Panc1 (cell line): Measurements from ENCODE around the gene MRPS2. TPM values are rescaled to one million over a fixed set of nuclear protein-coding genes. Genes with fewer than 3 reads are reported as not detected.
"Not testable (repeated sequence)": the region's sequence is repeated elsewhere in the genome, so short reads cannot be mapped to it uniquely, and the experiment has no call there.

Source experiments
- ATAC-seq: fragments of 200-7000 bp; cut with Tn5 transposase; 2 replicates; pipeline ENCODE4 v1.9.1; 2020; ENCODE audit warnings: mild to moderate bottlenecking, moderate library complexity
- BruUV-seq: library from RNA; stranded (reverse); fragments of 400-500 nt; replicated peaks from 2 replicates; lab custom pipeline; 2021; lab: Mats Ljungman, UMichigan
- CTCF ChIA-PET: fragments of 300-600 bp; sonication (Branson Sonifier 250); formaldehyde crosslinking; loops from one replicate; lab custom pipeline; 2022; ENCODE audit warnings: antibody characterized with exemption; lab: Charles Lee
- POLR2A ChIA-PET: fragments of 300-600 bp; sonication (Branson Sonifier 250); formaldehyde crosslinking; loops from one replicate; lab custom pipeline; 2022; ENCODE audit warnings: antibody characterized with exemption; lab: Charles Lee
- DNase-seq: peaks from one replicate; pipeline ENCODE4 v3.0.0-alpha.2; 2010; ENCODE audit warnings: low read depth, low spot score
- H3K27ac ChIP-seq: 2 replicates; pipeline ENCODE4 v1.5.1; 2011; ENCODE audit warnings: mild to moderate bottlenecking, low read length, inconsistent platforms
- H3K27me3 ChIP-seq: fragments of 200-500 bp; sonication (Bioruptor generic); 2 replicates; pipeline ENCODE4 v1.6.0; 2014; ENCODE audit warnings: low read length, inconsistent platforms; ENCODE audit not compliant: control insufficient read depth, insufficient read depth
- H3K36me3 ChIP-seq: fragments of 200-500 bp; sonication (Bioruptor generic); 2 replicates; pipeline ENCODE4 v1.5.1; 2014; ENCODE audit warnings: inconsistent platforms, mild to moderate bottlenecking, low read length, moderate library complexity; ENCODE audit not compliant: control insufficient read depth, insufficient read depth
- H3K4me1 ChIP-seq: 2 replicates; pipeline ENCODE4 v1.5.1; 2011; ENCODE audit warnings: inconsistent platforms, mild to moderate bottlenecking, low read length, moderate library complexity; ENCODE audit not compliant: control insufficient read depth, insufficient read depth
- H3K4me3 ChIP-seq, 2 experiments: 2 replicates each; pipeline ENCODE4 v1.5.1; 2011 to 2012; ENCODE audit warnings: low read depth in 2 of 2, low read length in 2 of 2, mild to moderate bottlenecking in 2 of 2, inconsistent platforms in 1 of 2, moderate library complexity in 1 of 2
- H3K9me3 ChIP-seq: fragments of 200-500 bp; sonication (Bioruptor generic); 2 replicates; pipeline ENCODE4 v1.5.1; 2014; ENCODE audit warnings: low read depth, mild to moderate bottlenecking, inconsistent platforms, low read length, moderate library complexity; ENCODE audit not compliant: control insufficient read depth, insufficient read depth
- CTCF ChIP-seq: fragments of 450-650 bp; IDR thresholded peaks from 2 replicates; pipeline ENCODE4 v1.5.1; 2017; ENCODE audit warnings: mild to moderate bottlenecking
- POLR2AphosphoS5 ChIP-seq: IDR thresholded peaks from 2 replicates; pipeline ENCODE4 v1.6.1; 2012; ENCODE audit warnings: mild to moderate bottlenecking, low read depth, low read length, moderate library complexity
- REST ChIP-seq, 2 experiments: IDR thresholded peaks; 2 replicates each; pipeline ENCODE4 v1.6.1; 2011 to 2012; ENCODE audit warnings: low read depth in 2 of 2, control low read depth in 1 of 2, low read length in 1 of 2, mild to moderate bottlenecking in 1 of 2, moderate library complexity in 1 of 2; ENCODE audit not compliant: insufficient read depth in 1 of 2
- SIN3A ChIP-seq: IDR thresholded peaks from 2 replicates; pipeline ENCODE4 v1.6.1; 2012; ENCODE audit warnings: low read depth, mild to moderate bottlenecking, low read length, moderate library complexity, borderline replicate concordance; ENCODE audit not compliant: insufficient read depth
- TCF7L2 ChIP-seq: IDR thresholded peaks from 2 replicates; pipeline ENCODE4 v1.6.1; 2011; ENCODE audit warnings: mild to moderate bottlenecking, low read depth, low read length, inconsistent platforms
- in situ Hi-C: cut with HindIII; loops from 2 replicates; pipeline ENCODE4 v1.10.0; 2016; ENCODE audit warnings: low sequenced_read_pairs, low pct_unique_long_range_greater_than_20kb
- intact Hi-C: fragments of 100-400 bp; cut with micrococcal nuclease; formaldehyde crosslinking; loops from one replicate; pipeline ENCODE4 v1.10.0; 2022; ENCODE audit not compliant: unreplicated experiment
- total RNA-seq: library from RNA; stranded (reverse); gene quantifications from one replicate; pipeline ENCODE4 v1.2.1, GENCODE V29; 2021; ENCODE audit not compliant: unreplicated experiment

MRPS2 gene
- total RNA-seq, 1 experiment from 2014 or later = 33.5 TPM

DNA sequence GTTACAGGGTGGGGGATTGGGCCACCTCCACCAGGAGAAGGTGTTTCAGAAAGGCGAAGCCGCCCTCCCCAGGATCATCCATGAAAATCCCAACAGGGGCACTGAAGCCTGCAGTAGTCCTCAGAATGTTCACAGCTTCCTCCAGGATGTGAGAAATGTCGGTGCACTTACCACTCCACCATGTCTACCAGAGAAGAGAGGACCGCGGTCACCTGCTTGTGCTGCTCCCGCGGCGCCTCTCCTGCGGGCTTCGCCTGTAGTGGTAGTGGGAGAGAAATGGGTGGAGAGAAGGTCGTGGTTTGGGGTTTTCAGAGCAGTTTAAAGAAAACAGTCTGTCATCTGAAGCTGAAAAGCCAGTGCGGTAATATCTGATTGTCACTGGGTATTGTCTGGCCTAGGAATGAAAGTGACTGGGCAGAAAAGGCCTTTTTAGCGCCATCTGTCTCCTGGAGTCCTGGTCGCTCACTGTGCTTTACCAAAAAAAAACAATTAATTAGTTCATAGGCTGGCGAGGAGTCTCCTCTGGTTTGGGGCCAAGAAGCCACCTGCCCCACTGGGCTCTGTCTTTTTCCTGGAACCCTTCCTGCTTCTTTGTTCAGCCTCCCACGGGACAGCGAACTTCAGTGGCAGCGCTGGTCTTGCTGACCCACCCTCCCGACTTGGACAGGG is 43.9 kb upstream of the MRPS2 start:
- CTCF ChIA-PET = no interaction called here
- H3K27ac ChIP-seq = no peak overlapping the region

GRCh38 chr9:135458478-135458877 is 42.0 kb upstream of the MRPS2 start:
- BruUV-seq, H3K4me1 ChIP-seq, H3K9me3 ChIP-seq, H3K4me3 ChIP-seq, H3K27me3 ChIP-seq, H3K36me3 ChIP-seq, in situ Hi-C loops, CTCF ChIA-PET, DNase-seq, ATAC-seq, H3K27ac ChIP-seq, POLR2A ChIA-PET, intact Hi-C loops: not testable (repeated sequence)

More for the DNA sequence above, 43.9 kb upstream of the MRPS2 start:
- in situ Hi-C loops = no loop called here
- DNase-seq = no peak
- BruUV-seq = no TSS peak
- Histone ChIP-seq H3K4me3 (no peak overlapping the region), H3K27me3 (peaks cover 3% of the 10 kb centered on the region; the same call in 1 of the 2 replicates), H3K4me1 (no peaks in the 10 kb centered on the region), H3K36me3 (no peaks in the 10 kb centered on the region), H3K9me3 (no peaks in the 10 kb centered on the region)
- TF ChIP-seq TCF7L2 = no peak
- no peak for TF ChIP-seq SIN3A
- no peak for TF ChIP-seq CTCF
- no peak for TF ChIP-seq REST (IDR thresholded peaks at IDR 0.05; ENCODE audit: insufficient read depth in 1 of 2, low read depth in 2 of 2, low read length in 1 of 2)
- TF ChIP-seq POLR2AphosphoS5 = no peak
- POLR2A ChIA-PET = no interaction called here
- intact Hi-C loops = no loop called here
- ATAC-seq = no peak

DNA sequence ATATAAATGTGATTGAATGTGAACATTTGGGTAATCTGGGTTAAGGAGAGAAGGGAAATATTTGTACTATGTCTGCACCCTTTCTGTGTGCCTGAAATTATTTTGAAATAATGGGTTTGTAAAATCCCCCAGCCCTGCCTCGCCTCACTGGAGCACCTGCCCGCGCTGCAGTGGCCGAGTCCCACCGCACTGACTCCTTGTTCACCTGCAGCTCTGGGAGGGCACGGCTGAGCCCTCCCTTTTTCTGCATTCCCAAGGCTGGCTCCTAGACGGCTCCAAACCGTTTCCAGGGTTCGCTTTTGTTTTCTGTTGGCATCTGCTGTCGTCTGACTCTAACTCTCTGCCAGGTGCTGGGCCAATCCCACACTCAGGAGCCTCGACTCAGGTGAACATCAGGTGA is 38.5 kb upstream of the MRPS2 start:
- ChIA-PET CTCF (no interaction called here), POLR2A (no interaction called here)
- in situ Hi-C loops = no loop called here
- no TSS peak for BruUV-seq
- H3K36me3 ChIP-seq = no peaks in the 10 kb centered on the region
- TF ChIP-seq TCF7L2 (no peak), CTCF (no peak), POLR2AphosphoS5 (no peak), REST (IDR thresholded peaks at IDR 0.05; ENCODE audit: insufficient read depth in 1 of 2, low read depth in 2 of 2, low read length in 1 of 2) (no peak), SIN3A (no peak)
- H3K27me3 ChIP-seq = no peaks in the 10 kb centered on the region
- H3K4me3 ChIP-seq = no peak overlapping the region
- no peaks in the 10 kb centered on the region for H3K9me3 ChIP-seq
- intact Hi-C loops = no loop called here
- no peak for DNase-seq
- no peak overlapping the region for H3K27ac ChIP-seq
- no peak for ATAC-seq
- no peaks in the 10 kb centered on the region for H3K4me1 ChIP-seq
